ENCODE data around the gene ANKRD44. TPM values are rescaled to one million over a fixed set of nuclear protein-coding genes. Genes with fewer than 3 reads are reported as not detected.
A peak's percentile ranks its signal among the peaks of the same experiment; 100 is the strongest.

ANKRD44 gene
- total RNA-seq, 1 donor from 2014 or later = 3.4 TPM

DNA sequence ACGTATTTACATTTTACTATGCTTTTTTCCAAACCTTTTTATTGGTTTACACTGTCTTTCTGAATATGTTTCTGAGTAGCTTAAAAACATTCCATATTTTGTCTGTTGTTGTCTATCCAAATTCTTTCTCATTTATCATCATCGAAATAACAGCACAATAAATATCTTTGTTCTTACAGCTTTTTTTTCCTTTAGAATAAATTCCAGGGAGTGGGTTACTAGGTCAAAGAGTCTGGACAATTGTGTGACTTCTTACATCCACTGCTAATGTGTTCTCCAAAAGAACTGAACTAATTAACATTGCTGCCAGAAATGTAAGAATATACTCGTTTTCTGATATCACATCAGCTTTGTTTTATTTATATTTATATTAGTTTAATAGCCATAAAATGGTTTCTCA is 59.4 kb downstream of the ANKRD44 start:
- Histone ChIP-seq H3K36me3 (no peaks in the 10 kb centered on the region), H3K9ac (no peak overlapping the region), H2AFZ (replicated peaks) (no peak overlapping the region), H3K4me2 (no peak overlapping the region), H3K79me2 (ENCODE audit: low read depth) (no peaks in the 10 kb centered on the region), H3K27ac (no peak overlapping the region), H3K27me3 (no peaks in the 10 kb centered on the region), H3K4me1 (peaks cover 14% of the 10 kb centered on the region), H4K20me1 (ENCODE audit: low read depth) (no peaks in the 10 kb centered on the region), H3K9me3 (ENCODE audit: low read depth) (no peaks in the 10 kb centered on the region), H3K4me3 (no peak overlapping the region), H3F3A (ENCODE audit: low read depth) (peaks cover 7% of the 10 kb centered on the region)
- TF ChIP-seq, protein P1, sequence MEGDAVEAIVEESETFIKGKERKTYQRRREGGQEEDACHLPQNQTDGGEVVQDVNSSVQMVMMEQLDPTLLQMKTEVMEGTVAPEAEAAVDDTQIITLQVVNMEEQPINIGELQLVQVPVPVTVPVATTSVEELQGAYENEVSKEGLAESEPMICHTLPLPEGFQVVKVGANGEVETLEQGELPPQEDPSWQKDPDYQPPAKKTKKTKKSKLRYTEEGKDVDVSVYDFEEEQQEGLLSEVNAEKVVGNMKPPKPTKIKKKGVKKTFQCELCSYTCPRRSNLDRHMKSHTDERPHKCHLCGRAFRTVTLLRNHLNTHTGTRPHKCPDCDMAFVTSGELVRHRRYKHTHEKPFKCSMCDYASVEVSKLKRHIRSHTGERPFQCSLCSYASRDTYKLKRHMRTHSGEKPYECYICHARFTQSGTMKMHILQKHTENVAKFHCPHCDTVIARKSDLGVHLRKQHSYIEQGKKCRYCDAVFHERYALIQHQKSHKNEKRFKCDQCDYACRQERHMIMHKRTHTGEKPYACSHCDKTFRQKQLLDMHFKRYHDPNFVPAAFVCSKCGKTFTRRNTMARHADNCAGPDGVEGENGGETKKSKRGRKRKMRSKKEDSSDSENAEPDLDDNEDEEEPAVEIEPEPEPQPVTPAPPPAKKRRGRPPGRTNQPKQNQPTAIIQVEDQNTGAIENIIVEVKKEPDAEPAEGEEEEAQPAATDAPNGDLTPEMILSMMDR (IDR thresholded peaks at IDR 0.05) = no peak
- TF ChIP-seq EZH2 (IDR thresholded peaks at IDR 0.05) (no peak), EZH2phosphoT487 (IDR thresholded peaks at IDR 0.05) (no peak)
- Mint-ChIP-seq H3K27me3 (ENCODE audit: insufficient read depth, low read depth) (no peaks in the 10 kb centered on the region), H3K4me1 (peaks cover 19% of the 10 kb centered on the region), H3K27ac (peak overlapping the region; percentile 68), H3K9me3 (no peaks in the 10 kb centered on the region), H3K4me3 (no peak overlapping the region), H3K36me3 (no peaks in the 10 kb centered on the region)
- no peak for DNase-seq (ENCODE audit: low spot score)

DNA sequence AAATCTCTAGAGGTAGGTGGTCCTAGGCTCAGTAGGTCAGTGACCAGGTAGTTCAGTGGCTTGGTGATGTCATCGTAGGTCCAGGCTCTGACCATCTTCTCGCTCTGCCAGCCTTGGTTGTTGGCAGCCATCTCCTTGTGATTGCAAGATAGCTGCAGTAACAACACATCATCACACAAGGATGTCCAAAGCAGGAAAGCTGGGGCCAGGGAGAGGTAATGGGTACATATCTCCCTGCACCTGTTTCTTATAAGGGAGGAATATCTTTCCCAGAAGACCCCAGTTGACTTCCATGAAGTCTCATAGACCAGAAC is 60.5 kb downstream of the ANKRD44 start:
- Histone ChIP-seq H2AFZ (replicated peaks) (no peak overlapping the region), H3F3A (ENCODE audit: low read depth) (peaks cover 2% of the 10 kb centered on the region), H3K27me3 (no peaks in the 10 kb centered on the region), H3K27ac (no peak overlapping the region), H3K4me2 (no peak overlapping the region), H3K9ac (no peak overlapping the region), H3K9me3 (ENCODE audit: low read depth) (no peaks in the 10 kb centered on the region), H3K4me3 (no peak overlapping the region), H4K20me1 (ENCODE audit: low read depth) (no peaks in the 10 kb centered on the region), H3K4me1 (peaks cover 4% of the 10 kb centered on the region), H3K36me3 (no peaks in the 10 kb centered on the region), H3K79me2 (ENCODE audit: low read depth) (no peaks in the 10 kb centered on the region)
- no peak overlapping the region for H3K27ac Mint-ChIP-seq
- H3K9me3 Mint-ChIP-seq = no peaks in the 10 kb centered on the region
- DNase-seq (ENCODE audit: low spot score) = no peak
- no peak overlapping the region for H3K4me3 Mint-ChIP-seq
- H3K27me3 Mint-ChIP-seq (ENCODE audit: insufficient read depth, low read depth) = no peaks in the 10 kb centered on the region
- TF ChIP-seq, protein P1 (IDR thresholded peaks at IDR 0.05) = no peak
- H3K36me3 Mint-ChIP-seq = no peaks in the 10 kb centered on the region
- H3K4me1 Mint-ChIP-seq = peaks cover 8% of the 10 kb centered on the region

DNA sequence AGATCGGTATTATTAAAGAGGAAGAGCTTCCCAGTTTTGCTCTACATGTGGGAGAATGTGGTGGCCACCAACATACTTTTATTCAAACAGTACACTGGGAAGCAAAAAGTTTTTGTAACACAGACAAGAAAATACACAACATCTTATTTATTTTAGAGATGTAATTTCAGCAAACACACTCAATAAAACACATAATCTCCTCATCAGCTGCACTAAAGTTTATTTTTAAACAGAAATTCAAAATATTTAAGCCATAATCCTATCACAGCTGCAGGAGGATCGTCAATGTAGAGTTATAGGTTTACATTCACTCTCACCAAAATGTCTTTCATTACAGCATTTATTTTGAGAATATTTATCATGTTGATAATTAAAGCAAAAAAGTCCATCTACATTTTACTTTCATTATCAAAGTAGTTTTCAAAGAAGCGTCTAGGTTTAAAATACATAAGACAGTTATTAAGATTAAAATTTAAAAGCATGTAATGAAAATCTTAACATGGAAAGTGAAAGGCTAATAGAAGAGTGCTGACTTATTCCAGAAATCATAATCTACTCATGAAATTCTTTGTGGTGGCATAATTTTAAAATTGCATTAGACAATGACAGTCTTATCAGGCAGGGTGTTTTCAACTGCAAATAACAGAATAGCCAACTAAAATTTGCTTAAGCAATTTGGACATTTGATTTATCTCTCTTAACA is 61.0 kb downstream of the ANKRD44 start:
- Histone ChIP-seq H3K9me3 (ENCODE audit: low read depth) (no peaks in the 10 kb centered on the region), H3K4me1 (no peaks in the 10 kb centered on the region), H3K36me3 (no peaks in the 10 kb centered on the region), H3K4me2 (no peak overlapping the region), H3K27ac (no peak overlapping the region), H3F3A (ENCODE audit: low read depth) (no peaks in the 10 kb centered on the region), H3K4me3 (no peak overlapping the region), H4K20me1 (ENCODE audit: low read depth) (no peaks in the 10 kb centered on the region), H3K27me3 (no peaks in the 10 kb centered on the region), H3K9ac (no peak overlapping the region), H3K79me2 (ENCODE audit: low read depth) (no peaks in the 10 kb centered on the region), H2AFZ (replicated peaks) (no peak overlapping the region)
- no peak for DNase-seq (ENCODE audit: low spot score)
- Mint-ChIP-seq H3K27me3 (ENCODE audit: insufficient read depth, low read depth) (no peaks in the 10 kb centered on the region), H3K4me1 (peaks cover 2% of the 10 kb centered on the region), H3K4me3 (no peak overlapping the region), H3K27ac (no peak overlapping the region), H3K9me3 (no peaks in the 10 kb centered on the region), H3K36me3 (no peaks in the 10 kb centered on the region)
- TF ChIP-seq EZH2 (IDR thresholded peaks at IDR 0.05) (no peak), EZH2phosphoT487 (IDR thresholded peaks at IDR 0.05) (no peak)
- TF ChIP-seq, protein P1 (IDR thresholded peaks at IDR 0.05) = no peak
